ENCODE measurements around the gene ADD1. TPM values are rescaled to one million over a fixed set of nuclear protein-coding genes. Genes with fewer than 3 reads are reported as not detected.

The ADD1 gene
- total and polyA plus RNA-seq, 2 donors from 2014 or later = 232 to 313 TPM

DNA sequence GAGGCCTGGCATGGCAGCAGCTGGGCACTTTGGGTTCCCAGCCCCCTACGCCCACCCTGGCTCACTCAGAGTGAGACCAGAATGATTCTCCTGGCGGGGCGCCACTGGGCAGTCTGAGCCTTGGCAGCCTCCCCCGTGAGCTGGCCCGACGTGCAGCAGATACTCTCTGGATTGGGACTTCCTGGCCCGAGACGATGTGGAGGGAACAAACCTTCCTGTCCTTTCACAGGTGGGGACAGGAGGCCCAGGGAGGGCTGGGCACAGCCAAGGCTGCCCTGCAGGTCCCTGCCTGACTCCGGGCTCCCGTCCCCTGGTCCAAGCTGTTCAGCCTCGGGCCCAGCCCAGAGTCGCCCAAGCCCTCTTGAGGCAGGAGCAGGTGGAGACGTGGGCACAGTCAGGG is 17.9 kb upstream of the ADD1 start:
- H3K36me3 ChIP-seq (ENCODE audit: control insufficient read depth in 2 of 3, insufficient read depth in 3 of 3, low read length in 3 of 3) = peaks cover 7 to 28% (median 27%) of the 10 kb centered on the region in 3 donors
- no peak for FAIRE-seq

DNA sequence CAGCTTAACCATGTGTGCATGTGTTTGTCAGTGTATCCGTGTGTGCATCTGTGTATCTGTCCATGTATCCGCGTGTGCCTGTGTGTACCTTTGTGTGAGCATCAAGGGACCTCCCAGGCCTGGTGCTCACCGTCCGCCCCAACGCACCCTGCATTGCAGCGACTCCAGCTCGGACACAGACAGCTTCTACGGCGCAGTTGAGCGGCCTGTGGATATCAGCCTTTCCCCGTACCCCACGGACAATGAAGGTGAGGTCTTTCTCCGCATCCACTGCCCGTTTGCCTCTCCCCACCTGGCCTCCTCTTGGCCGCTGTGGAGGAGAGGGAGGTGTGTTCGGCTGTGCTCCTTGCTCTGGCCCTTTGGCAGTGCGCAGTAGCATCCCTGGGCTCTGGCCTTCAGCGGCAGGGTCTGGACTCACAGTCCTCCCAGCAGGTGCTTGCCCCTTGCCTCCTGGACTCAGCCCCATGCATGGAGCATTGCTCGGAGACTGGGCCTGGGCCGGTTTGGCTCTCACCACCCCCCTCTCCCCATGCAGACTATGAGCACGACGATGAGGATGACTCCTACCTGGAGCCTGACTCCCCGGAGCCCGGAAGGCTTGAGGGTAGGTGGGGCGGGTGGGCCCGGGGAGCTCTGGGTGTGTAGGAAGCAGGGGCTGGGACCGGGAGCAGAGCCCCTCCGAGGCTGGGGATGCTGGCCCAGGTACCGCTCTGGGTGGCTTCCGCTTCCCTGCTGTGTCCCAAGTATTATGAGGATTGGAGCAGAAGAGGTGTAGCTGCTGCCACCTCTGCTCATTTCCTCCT is 16.4 kb upstream of the ADD1 start:
- Histone ChIP-seq H3K4me1 (ENCODE audit: control insufficient read depth in 2 of 3, insufficient read depth in 2 of 3, low read depth in 1 of 3, low read length in 3 of 3) (no peaks in the 10 kb centered on the region), H3K4me3 (ENCODE audit: low read length in 3 of 3) (no peak overlapping the region), H3K9me3 (ENCODE audit: control insufficient read depth in 2 of 3, insufficient read depth in 1 of 3, low read length in 3 of 3) (no peaks in the 10 kb centered on the region), H3K36me3 (ENCODE audit: control insufficient read depth in 2 of 3, insufficient read depth in 3 of 3, low read length in 3 of 3) (peaks cover 7 to 38% (median 33%) of the 10 kb centered on the region in 3 donors), H3K9ac (ENCODE audit: low read length in 3 of 3) (no peak overlapping the region), H3K27me3 (ENCODE audit: control insufficient read depth, insufficient read depth, low read length) (no peaks in the 10 kb centered on the region), H3K27ac (ENCODE audit: low read depth in 2 of 2, low read length in 2 of 2) (no peak overlapping the region)
- intact Hi-C loops (cut with DNase I) = no loop called here
- DNase-seq = peak in 2 of 5 donors; percentile 23 to 66
- no peak for FAIRE-seq
- TF ChIP-seq, protein P1, sequence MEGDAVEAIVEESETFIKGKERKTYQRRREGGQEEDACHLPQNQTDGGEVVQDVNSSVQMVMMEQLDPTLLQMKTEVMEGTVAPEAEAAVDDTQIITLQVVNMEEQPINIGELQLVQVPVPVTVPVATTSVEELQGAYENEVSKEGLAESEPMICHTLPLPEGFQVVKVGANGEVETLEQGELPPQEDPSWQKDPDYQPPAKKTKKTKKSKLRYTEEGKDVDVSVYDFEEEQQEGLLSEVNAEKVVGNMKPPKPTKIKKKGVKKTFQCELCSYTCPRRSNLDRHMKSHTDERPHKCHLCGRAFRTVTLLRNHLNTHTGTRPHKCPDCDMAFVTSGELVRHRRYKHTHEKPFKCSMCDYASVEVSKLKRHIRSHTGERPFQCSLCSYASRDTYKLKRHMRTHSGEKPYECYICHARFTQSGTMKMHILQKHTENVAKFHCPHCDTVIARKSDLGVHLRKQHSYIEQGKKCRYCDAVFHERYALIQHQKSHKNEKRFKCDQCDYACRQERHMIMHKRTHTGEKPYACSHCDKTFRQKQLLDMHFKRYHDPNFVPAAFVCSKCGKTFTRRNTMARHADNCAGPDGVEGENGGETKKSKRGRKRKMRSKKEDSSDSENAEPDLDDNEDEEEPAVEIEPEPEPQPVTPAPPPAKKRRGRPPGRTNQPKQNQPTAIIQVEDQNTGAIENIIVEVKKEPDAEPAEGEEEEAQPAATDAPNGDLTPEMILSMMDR (IDR thresholded peaks at IDR 0.05; ENCODE audit: borderline replicate concordance, extremely low read depth, insufficient read depth) = no peak

More for the DNA sequence above, 17.9 kb upstream of the ADD1 start:
- H3K9me3 ChIP-seq (ENCODE audit: control insufficient read depth in 2 of 3, insufficient read depth in 1 of 3, low read length in 3 of 3) = no peaks in the 10 kb centered on the region
- H3K4me1 ChIP-seq (ENCODE audit: control insufficient read depth in 2 of 3, insufficient read depth in 2 of 3, low read depth in 1 of 3, low read length in 3 of 3) = no peaks in the 10 kb centered on the region
- no peak overlapping the region for H3K27ac ChIP-seq (ENCODE audit: low read depth in 2 of 2, low read length in 2 of 2)
- H3K9ac ChIP-seq (ENCODE audit: low read length in 3 of 3) = no peak overlapping the region
- H3K27me3 ChIP-seq (ENCODE audit: control insufficient read depth, insufficient read depth, low read length) = no peaks in the 10 kb centered on the region
- H3K4me3 ChIP-seq (ENCODE audit: low read length in 3 of 3) = no peak overlapping the region
- intact Hi-C loops (cut with DNase I) = no loop called here
- TF ChIP-seq, protein P1 (IDR thresholded peaks at IDR 0.05; ENCODE audit: borderline replicate concordance, extremely low read depth, insufficient read depth) = no peak
- DNase-seq = peak in 2 of 5 donors; percentile 25 to 79

DNA sequence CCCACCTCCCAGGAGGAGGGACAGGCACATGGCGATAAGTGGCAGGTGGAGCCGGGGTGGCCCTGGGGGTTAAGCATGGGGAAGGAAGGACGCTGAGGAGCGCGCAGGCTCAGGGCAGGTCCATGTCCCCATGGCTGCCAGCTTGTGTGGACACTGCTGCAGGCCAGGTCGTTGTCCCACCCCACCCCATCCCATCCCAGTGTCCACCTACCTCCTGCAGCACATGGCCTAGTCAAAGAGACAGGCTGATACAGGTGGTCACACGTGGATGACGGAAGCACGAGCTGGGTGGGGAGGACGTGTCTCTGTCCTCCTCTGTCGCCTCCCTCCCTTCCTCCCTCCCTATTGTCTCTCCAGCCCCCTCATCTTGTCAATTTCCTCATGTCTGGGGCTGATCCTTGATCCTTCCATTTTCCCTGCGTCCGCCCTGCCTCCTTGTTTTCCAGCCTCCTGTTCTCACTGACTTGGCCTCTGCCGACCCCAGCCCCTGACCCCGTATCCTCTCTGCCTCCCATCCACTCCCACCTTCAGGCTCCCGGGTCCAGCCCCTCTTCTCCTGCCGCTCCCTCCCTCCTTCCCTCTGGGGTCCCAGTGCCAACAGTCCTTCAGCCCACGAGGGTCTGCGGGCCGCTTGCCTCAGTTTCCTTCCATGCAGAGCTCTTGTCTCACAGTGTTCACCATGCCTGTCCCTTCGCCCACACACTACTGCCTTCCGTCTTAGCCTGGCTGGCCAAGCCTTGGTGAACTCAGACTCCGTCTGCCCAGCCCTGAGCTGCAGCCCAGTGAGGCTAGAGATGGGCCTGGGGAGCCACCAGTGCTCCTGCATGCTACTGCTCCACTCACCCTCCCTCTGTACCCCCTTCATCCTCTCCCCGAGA is 15.5 kb upstream of the ADD1 start:
- Histone ChIP-seq H3K9ac (ENCODE audit: low read length in 3 of 3) (no peak overlapping the region), H3K27ac (ENCODE audit: low read depth in 2 of 2, low read length in 2 of 2) (no peak overlapping the region), H3K9me3 (ENCODE audit: control insufficient read depth in 2 of 3, insufficient read depth in 1 of 3, low read length in 3 of 3) (no peaks in the 10 kb centered on the region), H3K4me1 (ENCODE audit: control insufficient read depth in 2 of 3, insufficient read depth in 2 of 3, low read depth in 1 of 3, low read length in 3 of 3) (no peaks in the 10 kb centered on the region), H3K36me3 (ENCODE audit: control insufficient read depth in 2 of 3, insufficient read depth in 3 of 3, low read length in 3 of 3) (peaks cover 7 to 35% (median 35%) of the 10 kb centered on the region in 3 donors), H3K4me3 (ENCODE audit: low read length in 3 of 3) (no peak overlapping the region), H3K27me3 (ENCODE audit: control insufficient read depth, insufficient read depth, low read length) (no peaks in the 10 kb centered on the region)
- intact Hi-C loops (cut with DNase I) = no loop called here
- DNase-seq (peak in 2 of 5 donors; percentile 30 to 53), FAIRE-seq (no peak)
- TF ChIP-seq, protein P1 (IDR thresholded peaks at IDR 0.05; ENCODE audit: borderline replicate concordance, extremely low read depth, insufficient read depth) = no peak
